Tibial nerve (tissue), 3 donors: ENCODE measurements around the gene OR1F1.

ENCODE experiments used
- POLR2A ChIP-seq, 2 donors: fragments of 450-650 bp; IDR thresholded peaks; one replicate each; pipeline ENCODE4 v1.6.1; 2017; ENCODE audit warnings: antibody characterized with exemption in 2 of 2, mild to moderate bottlenecking in 2 of 2, moderate library complexity in 2 of 2
- TF ChIP-seq, protein P1 (sequence below), 5 experiments: fragments of 200-600 bp in 3 of 5; fragments of 450-650 bp in 2 of 5; sonication (generic) in 3 of 5; IDR thresholded peaks; one replicate each; pipeline ENCODE4 v1.5.1; 2016 to 2019; ENCODE audit warnings: antibody characterized with exemption in 5 of 5, mild to moderate bottlenecking in 3 of 5, moderate library complexity in 2 of 5

DNA sequence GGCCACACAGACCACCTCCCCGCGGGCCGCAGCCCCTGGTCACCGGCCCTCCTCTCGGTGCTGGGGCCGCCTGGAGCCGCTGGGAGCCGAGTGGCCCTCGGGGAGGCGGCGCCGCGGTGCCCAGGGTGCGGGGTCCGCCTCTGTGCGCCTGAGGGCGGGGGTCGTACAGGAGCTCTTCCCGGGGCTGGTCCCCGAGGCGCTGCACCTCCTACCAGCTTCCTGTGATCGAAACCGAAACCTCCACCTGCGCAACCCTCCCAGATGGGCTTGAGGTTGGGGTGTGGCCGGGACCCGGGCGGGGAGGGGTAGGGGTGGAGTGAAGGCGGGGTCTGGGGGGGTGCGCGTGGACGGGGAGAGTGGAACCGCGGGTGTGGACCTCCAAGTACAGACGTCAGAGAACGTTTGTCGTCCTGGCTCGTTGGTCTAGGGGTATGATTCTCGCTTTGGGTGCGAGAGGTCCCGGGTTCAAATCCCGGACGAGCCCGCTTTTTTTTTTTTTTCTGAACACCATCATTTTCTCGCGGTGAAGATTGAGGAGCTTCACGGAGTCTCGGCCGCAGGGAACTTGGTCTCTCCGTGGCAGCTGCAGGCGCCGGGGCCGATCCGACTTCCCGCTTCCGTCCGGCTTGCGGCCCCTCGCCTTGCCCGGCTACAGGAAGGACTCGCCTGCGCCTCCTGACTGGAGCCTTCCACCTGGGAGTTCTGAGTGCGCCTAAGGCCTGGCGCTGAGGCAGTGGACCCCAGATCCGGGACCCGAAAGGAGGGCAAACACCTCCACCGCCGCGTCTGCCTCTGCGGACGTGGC, 29.3 kb upstream of the OR1F1 start:
- TF ChIP-seq, protein P1, sequence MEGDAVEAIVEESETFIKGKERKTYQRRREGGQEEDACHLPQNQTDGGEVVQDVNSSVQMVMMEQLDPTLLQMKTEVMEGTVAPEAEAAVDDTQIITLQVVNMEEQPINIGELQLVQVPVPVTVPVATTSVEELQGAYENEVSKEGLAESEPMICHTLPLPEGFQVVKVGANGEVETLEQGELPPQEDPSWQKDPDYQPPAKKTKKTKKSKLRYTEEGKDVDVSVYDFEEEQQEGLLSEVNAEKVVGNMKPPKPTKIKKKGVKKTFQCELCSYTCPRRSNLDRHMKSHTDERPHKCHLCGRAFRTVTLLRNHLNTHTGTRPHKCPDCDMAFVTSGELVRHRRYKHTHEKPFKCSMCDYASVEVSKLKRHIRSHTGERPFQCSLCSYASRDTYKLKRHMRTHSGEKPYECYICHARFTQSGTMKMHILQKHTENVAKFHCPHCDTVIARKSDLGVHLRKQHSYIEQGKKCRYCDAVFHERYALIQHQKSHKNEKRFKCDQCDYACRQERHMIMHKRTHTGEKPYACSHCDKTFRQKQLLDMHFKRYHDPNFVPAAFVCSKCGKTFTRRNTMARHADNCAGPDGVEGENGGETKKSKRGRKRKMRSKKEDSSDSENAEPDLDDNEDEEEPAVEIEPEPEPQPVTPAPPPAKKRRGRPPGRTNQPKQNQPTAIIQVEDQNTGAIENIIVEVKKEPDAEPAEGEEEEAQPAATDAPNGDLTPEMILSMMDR (IDR thresholded peaks at IDR 0.05): no peak
- TF ChIP-seq POLR2A (IDR thresholded peaks at IDR 0.05): peak in 1 of 2 donors; percentile 36
